RWPE2 (cell line): ENCODE data around the gene ADISSP.

ENCODE experiments used
- ATAC-seq: fragments of 200-7000 bp; cut with Tn5 transposase; 3 replicates; pipeline ENCODE4 v1.9.1; 2021; ENCODE audit warnings: low read depth
- DNase-seq: peaks from one replicate; pipeline ENCODE4 v3.0.0-alpha.2; 2020; ENCODE audit warnings: low spot score
- H3K27ac ChIP-seq: fragments of 450-650 bp; 2 replicates; pipeline ENCODE4 v1.5.1; 2017; ENCODE audit warnings: mild to moderate bottlenecking; ENCODE audit not compliant: poor library complexity, severe bottlenecking
- H3K27me3 ChIP-seq: fragments of 250-450 bp; sonication (Bioruptor Pico); 2 replicates; pipeline ENCODE4 v1.5.1; 2021; ENCODE audit warnings: mild to moderate bottlenecking, moderate library complexity; ENCODE audit not compliant: insufficient read depth, poor library complexity, severe bottlenecking
- H3K36me3 ChIP-seq: fragments of 250-450 bp; sonication (Bioruptor Pico); 2 replicates; pipeline ENCODE4 v1.5.1; 2020; ENCODE audit warnings: low read depth, mild to moderate bottlenecking, moderate library complexity
- H3K4me1 ChIP-seq: fragments of 250-450 bp; sonication (Bioruptor Pico); 2 replicates; pipeline ENCODE4 v1.5.1; 2021; ENCODE audit warnings: mild to moderate bottlenecking, moderate library complexity; ENCODE audit not compliant: insufficient read depth, poor library complexity, severe bottlenecking
- H3K4me3 ChIP-seq: fragments of 250-450 bp; sonication (Bioruptor Pico); 2 replicates; pipeline ENCODE4 v1.5.1; 2021; ENCODE audit warnings: mild to moderate bottlenecking, moderate library complexity; ENCODE audit not compliant: severe bottlenecking
- H3K9me3 ChIP-seq: fragments of 250-450 bp; sonication (Bioruptor Pico); 2 replicates; pipeline ENCODE4 v1.5.1; 2021; ENCODE audit warnings: mild to moderate bottlenecking, moderate library complexity; ENCODE audit not compliant: severe bottlenecking
- CTCF ChIP-seq: fragments of 450-650 bp; IDR thresholded peaks from one replicate; pipeline ENCODE4 v1.5.1; 2017; ENCODE audit warnings: mild to moderate bottlenecking, moderate library complexity; ENCODE audit not compliant: poor library complexity, severe bottlenecking

ADISSP gene

GRCh38 chr20:3781153-3781910, 13.8 kb upstream of the ADISSP start, which contains the start of gene SPEF1:
SPEF1 (minus strand) TSS chr20:3781448; CDS start chr20:3781287, 161 bp downstream.
- Histone ChIP-seq H3K4me1 (peaks cover 10% of the 10 kb centered on the region), H3K27me3 (no peaks in the 10 kb centered on the region), H3K27ac (peak within 1 kb of the TSS; percentile 12), H3K9me3 (no peaks in the 10 kb centered on the region), H3K36me3 (peaks cover 10% of the 10 kb centered on the region; the same call in 1 of the 2 replicates), H3K4me3 (peak within 1 kb of the TSS; percentile 31)
- peak; percentile 80 for TF ChIP-seq CTCF
- ATAC-seq (peak; percentile 72), DNase-seq (peak; percentile 82)

DNA sequence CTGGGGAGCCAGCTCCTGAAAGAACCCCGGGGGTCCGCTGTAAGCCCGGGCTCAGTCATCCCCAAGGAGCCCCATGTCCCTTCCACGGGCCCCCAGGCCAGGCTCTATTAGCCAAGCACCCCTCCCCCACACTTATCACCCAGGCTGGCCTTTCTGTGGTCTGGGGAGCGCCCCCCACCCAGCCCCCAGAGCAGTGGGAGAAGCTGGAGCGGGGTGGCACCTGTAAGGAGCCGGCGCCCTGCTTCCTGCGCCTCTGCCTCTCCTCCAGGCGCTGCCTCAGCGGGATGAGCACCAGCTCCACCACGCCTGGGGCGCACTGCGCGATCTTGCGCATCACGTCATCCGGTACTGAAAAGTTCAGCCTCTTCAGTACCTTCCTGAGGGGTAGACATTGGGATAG, 11.4 kb upstream of the ADISSP start:
- no peaks in the 10 kb centered on the region for H3K4me1 ChIP-seq
- H3K36me3 ChIP-seq, result no peaks in the 10 kb centered on the region
- DNase-seq (peak; percentile 43), ATAC-seq (no peak)
- TF ChIP-seq CTCF, result no peak
- no peaks in the 10 kb centered on the region for H3K27me3 ChIP-seq
- no peak overlapping the region for H3K4me3 ChIP-seq
- H3K9me3 ChIP-seq, result no peaks in the 10 kb centered on the region
- H3K27ac ChIP-seq, result no peak overlapping the region

- DNase-seq, result peak; percentile 77
- Histone ChIP-seq H3K9me3 (no peaks in the 10 kb centered on the region), H3K36me3 (no peaks in the 10 kb centered on the region), H3K27me3 (no peaks in the 10 kb centered on the region), H3K4me3 (peak overlapping the region; percentile 27), H3K4me1 (no peaks in the 10 kb centered on the region), H3K27ac (no peak overlapping the region)
- peak; percentile 71 for ATAC-seq
- peak; percentile 18 for TF ChIP-seq CTCF
These were observed 10.4 kb upstream of the ADISSP start for GRCh38 chr20:3777716-3778629.

GRCh38 chr20:3777381-3777715, 9.8 kb upstream of the ADISSP start:
- H3K27me3 ChIP-seq, result no peaks in the 10 kb centered on the region

More at GRCh38 chr20:3777381-3777715, 9.8 kb upstream of the ADISSP start:
- no peaks in the 10 kb centered on the region for H3K36me3 ChIP-seq
- no peaks in the 10 kb centered on the region for H3K9me3 ChIP-seq
- TF ChIP-seq CTCF, result no peak
- DNase-seq (no peak), ATAC-seq (peak; percentile 0; the same call in 1 of the 3 replicates)
- peak overlapping the region; percentile 27 for H3K4me3 ChIP-seq
- H3K27ac ChIP-seq, result no peak overlapping the region
- no peaks in the 10 kb centered on the region for H3K4me1 ChIP-seq
